ENCODE data around the gene RNASE4.

The RNASE4 gene

GRCh38 chr14:20680363-20680762 lies 4.0 kb upstream of the RNASE4 start:
- no peak overlapping the region for H3K4me3 ChIP-seq (ENCODE audit: low read depth, low read length)
- no peak for DNase-seq (ENCODE audit: low read depth)
- TF ChIP-seq CTCF (IDR thresholded peaks at IDR 0.05; ENCODE audit: low read depth, low read length) (no peak), MYC (IDR thresholded peaks at IDR 0.05; ENCODE audit: low read depth, low read length) (no peak), POLR2A (IDR thresholded peaks at IDR 0.05; ENCODE audit: extremely low read depth, insufficient read length) (no peak), MAX (IDR thresholded peaks at IDR 0.05; ENCODE audit: low read depth, low read length) (no peak)

- no peak for DNase-seq (ENCODE audit: low read depth)
- H3K4me3 ChIP-seq (ENCODE audit: low read depth, low read length) = peak overlapping the region; percentile 66
- TF ChIP-seq MAX (IDR thresholded peaks at IDR 0.05; ENCODE audit: low read depth, low read length) (no peak), POLR2A (IDR thresholded peaks at IDR 0.05; ENCODE audit: extremely low read depth, insufficient read length) (no peak), MYC (IDR thresholded peaks at IDR 0.05; ENCODE audit: low read depth, low read length) (no peak), CTCF (IDR thresholded peaks at IDR 0.05; ENCODE audit: low read depth, low read length) (no peak)
Measured at GRCh38 chr14:20680843-20681347, 3.5 kb upstream of the RNASE4 start.

DNA sequence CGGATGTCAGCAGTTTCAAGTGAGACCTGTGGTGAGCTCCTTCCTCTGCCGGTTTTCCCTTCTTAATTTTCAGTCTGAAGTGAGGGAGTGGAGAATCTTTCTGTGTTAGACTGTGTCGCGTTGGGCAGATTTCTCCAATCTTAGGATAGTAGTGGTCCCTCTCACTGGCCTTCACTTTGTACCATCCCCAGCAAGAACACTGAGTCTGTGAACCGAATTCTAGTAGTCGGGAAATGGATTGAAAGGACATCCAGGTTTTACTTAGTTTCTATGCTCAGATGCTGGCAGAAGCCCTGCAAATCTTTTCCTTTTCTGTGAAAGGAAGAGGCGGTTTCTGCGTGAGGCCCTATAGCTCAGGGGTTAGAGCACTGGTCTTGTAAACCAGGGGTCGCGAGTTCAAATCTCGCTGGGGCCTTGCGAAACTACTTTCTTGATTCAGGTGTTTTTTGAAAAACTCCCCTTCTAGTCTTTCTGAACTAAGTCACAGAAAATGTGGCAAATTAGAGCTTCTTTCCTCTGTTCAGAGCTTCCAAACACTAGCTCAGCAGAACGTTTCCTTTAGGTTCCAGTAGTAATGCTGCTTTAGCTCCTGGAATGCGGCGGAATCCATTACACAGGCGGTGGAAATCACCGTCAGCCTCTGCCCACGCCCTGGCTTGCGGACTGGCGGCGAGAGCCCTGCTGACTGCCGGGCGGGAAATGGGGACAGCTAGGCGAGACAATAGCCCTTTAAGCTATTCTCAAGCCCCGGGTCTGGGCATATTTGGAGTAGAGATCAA lies 2.8 kb upstream of the RNASE4 start:
- DNase-seq (ENCODE audit: low read depth) = peak; percentile 84
- H3K4me3 ChIP-seq (ENCODE audit: low read depth, low read length) = peak overlapping the region; percentile 66
- TF ChIP-seq CTCF (IDR thresholded peaks at IDR 0.05; ENCODE audit: low read depth, low read length) (no peak), POLR2A (IDR thresholded peaks at IDR 0.05; ENCODE audit: extremely low read depth, insufficient read length) (no peak), MYC (IDR thresholded peaks at IDR 0.05; ENCODE audit: low read depth, low read length) (peak; percentile 2; the same call in 1 of the 2 replicates), MAX (IDR thresholded peaks at IDR 0.05; ENCODE audit: low read depth, low read length) (no peak)

DNA sequence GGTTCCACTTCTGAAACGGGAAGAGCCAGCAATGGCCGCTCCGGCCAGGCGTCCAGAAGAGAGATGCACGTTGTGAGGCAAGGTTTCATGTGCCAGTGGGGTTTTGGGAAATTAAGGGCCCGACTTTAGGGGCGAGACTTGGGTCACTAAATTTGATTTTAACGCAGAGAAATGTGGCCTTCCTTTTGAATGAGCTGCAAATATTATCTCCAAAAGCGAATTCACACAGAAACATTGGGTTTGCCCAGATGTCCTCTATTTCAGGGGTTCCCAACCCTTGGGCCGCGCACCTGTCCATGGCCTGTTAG lies 2.3 kb upstream of the RNASE4 start:
- TF ChIP-seq MAX (IDR thresholded peaks at IDR 0.05; ENCODE audit: low read depth, low read length) = no peak
- no peak for TF ChIP-seq POLR2A (IDR thresholded peaks at IDR 0.05; ENCODE audit: extremely low read depth, insufficient read length)
- no peak for TF ChIP-seq CTCF (IDR thresholded peaks at IDR 0.05; ENCODE audit: low read depth, low read length)
- TF ChIP-seq MYC (IDR thresholded peaks at IDR 0.05; ENCODE audit: low read depth, low read length) = no peak
- peak overlapping the region; percentile 66 for H3K4me3 ChIP-seq (ENCODE audit: low read depth, low read length)
- no peak for DNase-seq (ENCODE audit: low read depth)

DNA sequence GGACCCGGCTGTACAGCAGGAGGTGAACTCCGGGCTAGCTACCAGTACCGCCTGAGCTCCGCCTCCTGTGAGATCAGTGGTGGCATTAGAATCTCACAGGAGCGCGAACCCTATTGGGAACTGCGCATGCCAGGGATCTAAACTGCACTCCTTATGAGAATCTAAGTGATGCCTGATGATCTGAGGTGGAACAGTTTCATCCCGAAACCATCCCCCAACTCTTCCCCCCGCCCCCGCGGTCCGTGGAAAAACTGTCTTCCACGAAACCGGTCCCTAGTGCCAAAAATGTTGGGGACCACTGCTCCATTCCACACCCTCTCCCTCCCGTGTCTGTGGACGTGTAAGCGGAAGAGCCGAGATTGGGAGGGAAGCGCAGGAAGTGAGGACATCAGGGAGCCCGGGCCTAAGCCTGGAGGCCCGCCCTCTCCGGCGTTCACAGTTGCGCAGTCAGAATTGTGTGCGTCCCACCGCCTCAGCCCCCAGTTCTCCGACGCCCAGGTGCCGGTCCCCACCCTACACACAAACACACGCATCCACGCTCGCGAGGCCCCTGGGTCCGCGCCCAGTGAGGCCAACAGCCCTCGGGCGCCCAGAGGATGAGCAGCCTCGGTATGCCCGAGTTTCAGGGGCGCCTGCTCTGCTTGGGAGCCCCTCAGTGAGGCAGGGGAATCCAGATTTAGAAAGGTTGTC lies 1.8 kb upstream of the RNASE4 start:
- DNase-seq (ENCODE audit: low read depth) = peak; percentile 75
- TF ChIP-seq CTCF (IDR thresholded peaks at IDR 0.05; ENCODE audit: low read depth, low read length) = no peak
- TF ChIP-seq POLR2A (IDR thresholded peaks at IDR 0.05; ENCODE audit: extremely low read depth, insufficient read length) = no peak
- no peak for TF ChIP-seq MYC (IDR thresholded peaks at IDR 0.05; ENCODE audit: low read depth, low read length)
- TF ChIP-seq MAX (IDR thresholded peaks at IDR 0.05; ENCODE audit: low read depth, low read length) = no peak
- H3K4me3 ChIP-seq (ENCODE audit: low read depth, low read length) = peak overlapping the region; percentile 66
